Endothelial cell of umbilical vein (primary cell): ENCODE data around the gene PFKFB3. TPM values are rescaled to one million over a fixed set of nuclear protein-coding genes. Genes with fewer than 3 reads are reported as not detected.

ENCODE experiments used
- BruUV-seq: library from RNA; stranded (reverse); fragments of 400-500 nt; replicated peaks from 2 replicates; lab custom pipeline; 2021; lab: Mats Ljungman, UMichigan
- CTCF ChIA-PET: fragments of 300-600, 350-600 bp; sonication (Branson Sonifier 250); formaldehyde crosslinking; loops from one replicate; lab custom pipeline; 2021; ENCODE audit warnings: antibody characterized with exemption, inconsistent platforms; lab: Charles Lee
- POLR2A ChIA-PET: fragments of 300-600, 350-600 bp; sonication (Branson Sonifier 250); formaldehyde crosslinking; loops from one replicate; lab custom pipeline; 2021; ENCODE audit warnings: antibody characterized with exemption, inconsistent platforms; lab: Charles Lee
- DNase-seq: peaks from one replicate; pipeline ENCODE4 v3.0.0-alpha.2; 2011; ENCODE audit warnings: low read depth, low spot score
- FAIRE-seq: peaks from 2 replicates; lab custom pipeline; 2011; peaks lifted over from hg19 to GRCh38; lab: Jason Lieb, UNC
- H2AFZ ChIP-seq: 2 replicates; pipeline ENCODE4 v1.6.0; 2012; ENCODE audit warnings: low read depth, low read length, control low read depth, inconsistent platforms
- H3K27ac ChIP-seq: 2 replicates; pipeline ENCODE4 v1.5.1; 2011; ENCODE audit warnings: low read depth, mild to moderate bottlenecking, control low read depth, low read length, moderate library complexity; ENCODE audit not compliant: insufficient read depth
- H3K27me3 ChIP-seq, 2 experiments: 2 replicates each; pipeline versions ENCODE4 v1.6.0 to v1.6.1; 2011; ENCODE audit warnings: low read length in 2 of 2, mixed read lengths in 1 of 2; ENCODE audit not compliant: control insufficient read depth in 2 of 2, insufficient read depth in 2 of 2
- H3K36me3 ChIP-seq, 2 experiments: 2 replicates in 1 of 2; 3 replicates in 1 of 2; pipeline ENCODE4 v1.5.1; 2011; ENCODE audit warnings: low read length in 2 of 2, mild to moderate bottlenecking in 1 of 2, moderate library complexity in 1 of 2; ENCODE audit not compliant: control insufficient read depth in 2 of 2, insufficient read depth in 2 of 2; ENCODE audit errors: extremely low read depth in 1 of 2
- H3K4me1 ChIP-seq: 3 replicates; pipeline ENCODE4 v1.5.1; 2011; ENCODE audit warnings: mild to moderate bottlenecking, low read length; ENCODE audit not compliant: control insufficient read depth, insufficient read depth; ENCODE audit errors: extremely low read depth
- H3K4me2 ChIP-seq: 2 replicates; pipeline ENCODE4 v1.6.1; 2011; ENCODE audit warnings: low read length, control low read depth, mixed read lengths; ENCODE audit not compliant: insufficient read depth
- H3K4me3 ChIP-seq, 3 experiments: fragments of 200-600 bp in 1 of 3; sonication (generic), shearing (Covaris generic) in 1 of 3; replicated peaks in 1 of 3; 2 replicates each; pipeline ENCODE4 v1.5.1; 2011 to 2016; ENCODE audit warnings: control low read depth in 3 of 3, low read length in 3 of 3, mild to moderate bottlenecking in 2 of 3, inconsistent platforms in 1 of 3, low read depth in 1 of 3, moderate library complexity in 1 of 3; ENCODE audit not compliant: insufficient read depth in 1 of 3
- H3K79me2 ChIP-seq: 2 replicates; pipeline ENCODE4 v1.6.0; 2012; ENCODE audit warnings: low read length, inconsistent platforms; ENCODE audit not compliant: control insufficient read depth, insufficient read depth
- H3K9ac ChIP-seq: replicated peaks from 2 replicates; pipeline ENCODE3; 2011; ENCODE audit warnings: low read length, control low read depth; ENCODE audit not compliant: insufficient read depth; ENCODE audit errors: extremely low read depth
- H3K9me1 ChIP-seq: replicated peaks from 3 replicates; pipeline ENCODE4 v1.6.0; 2011; ENCODE audit warnings: mild to moderate bottlenecking, low read length; ENCODE audit not compliant: control insufficient read depth, insufficient read depth; ENCODE audit errors: extremely low read depth
- H3K9me3 ChIP-seq: replicated peaks from 2 replicates; pipeline ENCODE4 v1.5.1; 2012; ENCODE audit warnings: low read length, inconsistent platforms; ENCODE audit not compliant: control insufficient read depth, insufficient read depth
- H4K20me1 ChIP-seq: replicated peaks from 2 replicates; pipeline ENCODE3; 2011; ENCODE audit warnings: mild to moderate bottlenecking, low read length; ENCODE audit not compliant: control insufficient read depth, insufficient read depth; ENCODE audit errors: extremely low read depth
- EZH2 ChIP-seq: IDR thresholded peaks from 2 replicates; pipeline ENCODE4 v1.6.1; 2012; ENCODE audit warnings: borderline replicate concordance, low read depth, mild to moderate bottlenecking, moderate library complexity, low read length, inconsistent platforms; ENCODE audit not compliant: severe bottlenecking
- FOS ChIP-seq: IDR thresholded peaks from 2 replicates; pipeline ENCODE4 v1.6.1; 2011; ENCODE audit warnings: mild to moderate bottlenecking, low read length, moderate library complexity, borderline replicate concordance; ENCODE audit not compliant: insufficient read depth
- GATA2 ChIP-seq: IDR thresholded peaks from 2 replicates; pipeline ENCODE4 v1.7.0; 2011; ENCODE audit warnings: low read depth, mild to moderate bottlenecking, moderate library complexity, mixed read lengths, low read length; ENCODE audit not compliant: insufficient read length, insufficient read depth
- JUN ChIP-seq: IDR thresholded peaks from 2 replicates; pipeline ENCODE4 v1.6.1; 2011; ENCODE audit warnings: borderline replicate concordance, low read depth; ENCODE audit not compliant: insufficient read length, insufficient read depth
- MYC ChIP-seq: IDR thresholded peaks from one replicate; pipeline ENCODE4 v1.6.1; 2011; ENCODE audit warnings: mild to moderate bottlenecking, low read depth, low read length
- POLR2A ChIP-seq: IDR thresholded peaks from 2 replicates; pipeline ENCODE4 v1.6.1; 2012; ENCODE audit warnings: low read depth, mild to moderate bottlenecking, control low read depth, low read length
- POLR2AphosphoS5 ChIP-seq: IDR thresholded peaks from 2 replicates; pipeline ENCODE4 v1.6.1; 2012; ENCODE audit warnings: low read depth, mild to moderate bottlenecking, control low read depth, low read length, moderate library complexity; ENCODE audit not compliant: insufficient read depth
- dilution Hi-C: fragments of 300-500 bp; cut with MboI; formaldehyde crosslinking; loops from one replicate; pipeline ENCODE4 v1.15.0; 2019; ENCODE audit warnings: low sequenced_read_pairs; ENCODE audit not compliant: extremely low pct_ligation_motif_present
- intact Hi-C: fragments of 100-400 bp; cut with micrococcal nuclease; formaldehyde crosslinking; loops from one replicate; pipeline ENCODE4 v1.10.0; 2022
- polyA plus RNA-seq, 4 experiments: library from polyadenylated mRNA; depleted of rRNA in 3 of 4; stranded (reverse) in 3 of 4; unstranded in 1 of 4; fragments of >200 nt; gene quantifications; 2 replicates each; pipeline versions ENCODE4 v1.2.1 to v1.2.3, GENCODE V29; 2011 to 2012; ENCODE audit warnings: missing spikeins in 1 of 4
- total RNA-seq: library from RNA; stranded (reverse); gene quantifications from 2 replicates; pipeline ENCODE4 v1.2.3, GENCODE V29; 2021
- TF ChIP-seq, protein P1 (sequence below): IDR thresholded peaks from 2 replicates; pipeline ENCODE4 v1.6.1; 2011; ENCODE audit not compliant: insufficient read depth, insufficient read length
- TF ChIP-seq, protein P2 (sequence below), 2 donors: IDR thresholded peaks; 1 replicate in 1 of 2; 2 replicates in 1 of 2; pipeline ENCODE4 v1.5.1; 2011; ENCODE audit warnings: low read length in 2 of 2, mild to moderate bottlenecking in 2 of 2, moderate library complexity in 2 of 2, control low read depth in 1 of 2, inconsistent platforms in 1 of 2, low read depth in 1 of 2; ENCODE audit not compliant: insufficient read depth in 1 of 2; ENCODE audit errors: extremely low read depth in 1 of 2

Gene PFKFB3
- total and polyA plus RNA-seq, 2 donors (not counting 3 experiments of a cell fraction or from before 2014, with no cell fraction given): 15.8 to 33.7 TPM

DNA sequence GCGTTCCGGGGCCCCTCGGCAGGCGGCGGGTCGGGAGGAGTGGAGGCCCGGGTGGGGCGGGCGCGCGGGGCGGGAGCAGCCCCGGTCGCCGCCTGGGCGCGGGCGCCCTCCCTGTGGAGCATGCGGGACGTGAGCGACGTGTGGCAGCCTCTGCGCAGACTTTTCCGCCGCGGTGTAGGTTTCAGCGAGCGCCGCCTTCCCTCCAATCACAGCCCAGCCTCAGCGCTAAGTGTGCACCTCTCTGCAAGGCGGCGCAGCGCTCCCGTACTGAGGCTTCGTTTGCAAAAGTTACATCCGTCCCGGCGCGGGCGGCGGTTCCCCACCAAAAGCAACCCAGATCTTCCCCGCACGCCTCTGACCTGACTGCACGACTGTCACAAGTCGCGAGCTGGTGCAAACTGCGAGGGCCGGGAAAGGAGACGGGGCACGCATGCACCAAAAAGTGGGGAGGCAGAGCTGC is 1.2 kb upstream of the PFKFB3 start:
- no peaks in the 10 kb centered on the region for H3K9me3 ChIP-seq
- CTCF ChIA-PET: interaction anchor here (0.9 to 8.1 kb wide), 12 partner anchors 13 to 208 kb away, joined by 3 to 285 read pairs (median 12); no protein-coding TSS in a partner anchor
- peak overlapping the region; percentile 48 for H3K4me2 ChIP-seq
- DNase-seq (peak; percentile 54), FAIRE-seq (peak; percentile 82)
- H3K9me1 ChIP-seq: no peaks in the 10 kb centered on the region
- POLR2A ChIA-PET: interaction anchor here (1.7 kb wide), 1 partner anchor 30 kb away, joined by 16 read pairs; no protein-coding TSS in a partner anchor
- no peak overlapping the region for H3K9ac ChIP-seq
- dilution Hi-C loops (no loop called here), intact Hi-C loops (loop anchor here (1.0 to 5.0 kb wide), 3 partner anchors 87 to 254 kb away; no protein-coding TSS in a partner anchor)
- H3K4me1 ChIP-seq: peaks cover 23% of the 10 kb centered on the region
- no TSS peak for BruUV-seq
- no peak overlapping the region for H2AFZ ChIP-seq
- H3K79me2 ChIP-seq: peaks cover 16% of the 10 kb centered on the region
- H4K20me1 ChIP-seq: no peaks in the 10 kb centered on the region
- TF ChIP-seq, protein P1, sequence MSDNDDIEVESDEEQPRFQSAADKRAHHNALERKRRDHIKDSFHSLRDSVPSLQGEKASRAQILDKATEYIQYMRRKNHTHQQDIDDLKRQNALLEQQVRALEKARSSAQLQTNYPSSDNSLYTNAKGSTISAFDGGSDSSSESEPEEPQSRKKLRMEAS: no peak
- TF ChIP-seq, protein P2, sequence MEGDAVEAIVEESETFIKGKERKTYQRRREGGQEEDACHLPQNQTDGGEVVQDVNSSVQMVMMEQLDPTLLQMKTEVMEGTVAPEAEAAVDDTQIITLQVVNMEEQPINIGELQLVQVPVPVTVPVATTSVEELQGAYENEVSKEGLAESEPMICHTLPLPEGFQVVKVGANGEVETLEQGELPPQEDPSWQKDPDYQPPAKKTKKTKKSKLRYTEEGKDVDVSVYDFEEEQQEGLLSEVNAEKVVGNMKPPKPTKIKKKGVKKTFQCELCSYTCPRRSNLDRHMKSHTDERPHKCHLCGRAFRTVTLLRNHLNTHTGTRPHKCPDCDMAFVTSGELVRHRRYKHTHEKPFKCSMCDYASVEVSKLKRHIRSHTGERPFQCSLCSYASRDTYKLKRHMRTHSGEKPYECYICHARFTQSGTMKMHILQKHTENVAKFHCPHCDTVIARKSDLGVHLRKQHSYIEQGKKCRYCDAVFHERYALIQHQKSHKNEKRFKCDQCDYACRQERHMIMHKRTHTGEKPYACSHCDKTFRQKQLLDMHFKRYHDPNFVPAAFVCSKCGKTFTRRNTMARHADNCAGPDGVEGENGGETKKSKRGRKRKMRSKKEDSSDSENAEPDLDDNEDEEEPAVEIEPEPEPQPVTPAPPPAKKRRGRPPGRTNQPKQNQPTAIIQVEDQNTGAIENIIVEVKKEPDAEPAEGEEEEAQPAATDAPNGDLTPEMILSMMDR (IDR thresholded peaks at IDR 0.05; ENCODE audit: extremely low read depth in 1 of 2, insufficient read depth in 1 of 2, low read depth in 1 of 2, low read length in 2 of 2): peak in 1 of 2 donors; percentile 11
- H3K4me3 ChIP-seq: peak overlapping the region in 1 of 3 experiments; percentile 44
- H3K27ac ChIP-seq: no peak overlapping the region
- no peaks in the 10 kb centered on the region for H3K36me3 ChIP-seq
- no peaks in the 10 kb centered on the region for H3K27me3 ChIP-seq

DNA sequence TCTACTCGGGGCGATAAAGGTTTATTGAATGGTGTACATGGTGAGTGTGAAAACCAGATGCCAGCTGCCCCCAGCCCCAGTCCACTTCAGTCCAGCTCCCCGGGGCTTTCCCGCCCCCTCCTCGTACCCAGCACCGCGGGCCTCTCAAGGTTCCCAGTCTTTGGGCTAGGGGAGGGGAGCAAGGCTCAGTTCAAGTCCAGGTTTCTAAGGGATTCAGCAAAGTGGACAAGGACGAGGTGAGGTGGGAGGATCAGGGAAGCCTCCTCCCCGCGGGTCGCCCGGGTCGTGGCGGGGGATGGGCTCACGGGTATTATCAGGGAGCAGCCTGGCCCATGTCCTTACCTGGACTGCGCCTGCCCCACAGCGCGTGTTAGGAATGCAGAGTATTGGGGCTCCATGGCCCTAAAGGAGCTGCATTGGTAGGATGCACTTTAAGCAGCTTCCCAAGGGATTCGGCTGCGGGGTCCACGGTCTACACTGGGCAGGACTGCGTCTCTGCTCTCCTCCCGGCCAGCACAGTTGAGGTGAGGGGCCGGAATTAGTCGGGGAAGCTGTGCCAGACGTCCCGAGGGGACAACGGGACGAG is 541 bp upstream of the PFKFB3 start:
- ChIA-PET CTCF (interaction anchor here (0.6 to 8.1 kb wide), 51 partner anchors 9 to 1380 kb away, joined by 3 to 285 read pairs (median 4); partner anchors contain the start of genes ANKRD16, FBH1 and RBM17), POLR2A (interaction anchor here (0.6 to 1.7 kb wide), 23 partner anchors 10 to 1769 kb away, joined by 3 to 40 read pairs (median 3); no protein-coding TSS in a partner anchor)
- TF ChIP-seq POLR2AphosphoS5 (no peak), FOS (no peak), POLR2A (no peak), MYC (no peak), GATA2 (no peak), EZH2 (no peak), JUN (no peak)
- TF ChIP-seq, protein P1: no peak
- Histone ChIP-seq H3K36me3 (no peaks in the 10 kb centered on the region), H3K9me1 (no peaks in the 10 kb centered on the region), H2AFZ (peak overlapping the region; percentile 51), H3K79me2 (peaks cover 16% of the 10 kb centered on the region), H3K4me1 (peaks cover 23% of the 10 kb centered on the region), H3K4me2 (peak overlapping the region; percentile 48), H3K27ac (no peak overlapping the region), H3K27me3 (no peaks in the 10 kb centered on the region), H4K20me1 (no peaks in the 10 kb centered on the region), H3K4me3 (peak overlapping the region in 2 of 3 experiments; percentile 4 to 27), H3K9ac (peak overlapping the region; percentile 35), H3K9me3 (no peaks in the 10 kb centered on the region)
- BruUV-seq: no TSS peak
- dilution Hi-C loops: no loop called here
- intact Hi-C loops: loop anchor here (1.0 to 5.0 kb wide), 10 partner anchors 29 to 255 kb away; no protein-coding TSS in a partner anchor
- no peak for DNase-seq
- no peak for FAIRE-seq
